GM18526 (cell line): Measurements from ENCODE around the gene FRAS1.

ENCODE experiments used
- POLR2A ChIP-seq: IDR thresholded peaks from 3 replicates; pipeline ENCODE4 v1.6.1; 2011; ENCODE audit not compliant: insufficient read length; ENCODE audit errors: extremely low read depth

FRAS1 gene

GRCh38 chr4:78047366-78047765 is 9.8 kb upstream of the FRAS1 start:
- TF ChIP-seq POLR2A = no peak

- no peak for TF ChIP-seq POLR2A
Measured at GRCh38 chr4:78056265-78057129, 626 bp upstream of the FRAS1 start.

- no peak for TF ChIP-seq POLR2A
Measured at GRCh38 chr4:78057600-78058550, 752 bp downstream of the FRAS1 start.

DNA sequence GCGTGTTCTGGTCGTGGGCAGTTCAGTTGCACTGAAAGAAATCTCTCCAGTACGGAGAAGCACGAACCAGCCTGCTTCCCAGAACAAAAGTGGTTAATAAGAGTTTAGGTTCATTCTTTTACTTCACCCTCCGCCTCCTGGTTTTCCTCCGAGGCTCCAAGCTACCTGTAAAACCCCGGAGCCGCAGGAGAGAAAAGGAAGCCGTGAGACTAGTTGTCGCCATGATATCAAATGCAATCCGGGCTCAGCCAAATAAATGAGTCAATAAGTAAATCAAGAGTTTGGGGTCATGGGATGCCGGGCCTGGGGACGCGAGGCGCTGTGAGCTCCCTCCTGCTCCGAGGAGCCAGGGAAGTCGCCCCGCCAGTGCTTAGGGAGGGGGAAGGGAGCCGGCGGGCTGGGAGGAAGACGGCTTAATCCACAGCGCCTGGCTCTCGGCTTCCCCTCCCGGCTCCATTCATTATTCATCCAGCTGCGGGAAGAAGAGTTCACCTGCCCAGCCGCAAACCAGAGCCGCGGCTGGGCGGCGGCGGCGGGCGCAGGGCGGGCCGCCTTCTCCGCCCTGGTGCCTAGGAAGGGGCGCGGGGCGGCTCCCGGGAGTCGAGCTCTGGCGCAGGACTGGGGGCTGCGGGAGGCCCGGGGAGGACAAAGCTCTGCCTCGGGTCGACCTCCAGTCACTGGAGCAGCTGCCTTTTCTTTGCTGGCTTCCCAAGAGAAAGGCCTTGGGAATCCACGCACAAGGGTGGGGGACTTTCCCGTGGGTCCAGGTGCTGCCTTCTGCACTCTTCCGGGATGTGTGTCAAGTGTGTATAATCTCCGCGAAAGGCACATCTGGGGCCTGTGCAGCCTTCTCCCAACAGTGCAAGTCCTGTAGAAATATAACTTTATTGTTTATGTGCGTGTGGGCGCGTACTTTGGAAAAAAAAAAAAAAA is 1.7 kb downstream of the FRAS1 start:
- no peak for TF ChIP-seq POLR2A

- TF ChIP-seq POLR2A = no peak
Measured at GRCh38 chr4:78059524-78059889, 2.4 kb downstream of the FRAS1 start.

DNA sequence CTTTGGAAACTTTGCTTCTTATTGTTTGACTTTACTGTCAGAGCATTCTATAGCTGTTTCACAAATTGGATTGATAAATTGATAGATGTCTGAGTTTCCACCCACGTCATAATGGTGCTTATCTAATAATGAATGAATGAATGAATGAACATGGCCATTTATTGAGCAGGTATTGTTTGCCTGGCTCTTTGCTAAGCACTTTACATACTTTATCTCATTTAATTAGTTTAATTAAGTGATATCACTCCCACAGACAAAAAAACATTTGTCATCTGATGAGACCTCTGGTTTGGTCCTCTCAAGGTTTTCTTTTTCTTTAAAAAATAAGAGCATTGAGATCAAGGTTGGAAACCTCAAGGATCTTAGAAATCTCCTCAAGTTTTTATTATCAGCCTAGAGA is 2.8 kb downstream of the FRAS1 start:
- TF ChIP-seq POLR2A = no peak

DNA sequence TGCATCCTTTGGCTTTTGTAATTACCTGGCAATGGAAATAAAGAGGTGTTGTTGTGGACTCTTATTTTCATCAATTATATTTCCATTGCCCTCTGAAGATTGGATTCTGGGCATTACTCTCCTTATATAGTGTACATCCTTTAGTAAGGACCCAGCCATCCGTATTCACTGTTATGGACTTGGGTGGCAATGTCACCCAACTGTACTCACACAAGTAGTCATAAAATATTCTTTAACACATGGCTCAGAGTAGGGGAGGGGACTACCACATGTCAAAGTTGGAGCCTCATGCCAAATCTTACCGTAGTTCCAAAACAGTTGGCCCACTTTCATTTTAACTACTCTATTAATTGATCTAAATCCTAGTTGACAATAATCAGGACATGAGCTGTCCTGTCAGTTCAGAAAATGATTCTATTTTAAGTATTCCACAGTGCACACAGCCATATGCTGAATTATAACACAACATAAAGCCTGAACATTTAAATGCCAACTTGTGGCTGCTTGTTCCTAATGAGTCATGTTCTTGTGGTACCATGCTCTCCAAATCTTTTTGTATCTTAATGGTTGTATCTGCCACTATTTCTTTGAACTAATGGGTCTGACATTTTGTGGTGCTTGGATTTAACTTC is 4.9 kb downstream of the FRAS1 start:
- TF ChIP-seq POLR2A = no peak

GRCh38 chr4:78065508-78066192 is 8.5 kb downstream of the FRAS1 start:
- no peak for TF ChIP-seq POLR2A

DNA sequence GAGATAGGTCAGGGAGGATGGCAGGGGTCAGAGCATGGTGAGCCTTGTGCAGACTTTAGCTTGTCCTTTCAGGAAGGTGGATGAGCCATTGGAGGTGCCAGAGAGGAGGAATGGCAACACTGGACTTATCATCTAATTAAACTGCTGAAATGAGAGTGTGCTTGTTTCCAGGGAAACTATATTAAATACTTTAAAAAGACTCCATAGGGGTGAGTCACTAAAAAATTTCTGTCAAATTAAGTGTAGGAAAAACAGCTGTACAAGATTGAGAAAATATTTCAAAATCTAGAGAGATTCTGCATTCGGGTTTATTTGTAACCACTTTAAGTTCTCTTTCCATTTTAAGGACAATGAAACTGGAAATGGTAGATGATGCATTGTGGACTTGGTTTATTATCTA is 11.4 kb downstream of the FRAS1 start:
- TF ChIP-seq POLR2A = no peak

DNA sequence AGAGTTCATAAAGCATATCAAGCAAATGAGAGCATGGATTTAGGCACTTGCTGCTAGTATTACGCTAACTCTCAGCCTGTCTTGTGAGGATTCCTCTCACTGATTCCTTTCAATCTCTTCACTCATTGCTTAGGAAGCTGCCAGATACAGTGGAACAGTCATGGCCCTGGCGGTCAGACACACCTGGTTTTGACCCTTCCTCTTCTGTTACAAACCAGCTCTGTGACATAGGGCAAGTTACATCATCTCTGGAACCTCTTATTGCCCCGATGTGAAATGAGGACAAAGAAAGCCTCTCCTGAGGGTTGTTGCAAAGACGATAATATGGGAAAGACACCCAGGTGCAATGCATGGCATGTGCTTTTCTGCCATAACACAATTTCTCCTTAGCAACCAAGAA is 12.2 kb downstream of the FRAS1 start:
- no peak for TF ChIP-seq POLR2A

GRCh38 chr4:78069859-78070258 is 12.7 kb downstream of the FRAS1 start:
- TF ChIP-seq POLR2A = no peak

DNA sequence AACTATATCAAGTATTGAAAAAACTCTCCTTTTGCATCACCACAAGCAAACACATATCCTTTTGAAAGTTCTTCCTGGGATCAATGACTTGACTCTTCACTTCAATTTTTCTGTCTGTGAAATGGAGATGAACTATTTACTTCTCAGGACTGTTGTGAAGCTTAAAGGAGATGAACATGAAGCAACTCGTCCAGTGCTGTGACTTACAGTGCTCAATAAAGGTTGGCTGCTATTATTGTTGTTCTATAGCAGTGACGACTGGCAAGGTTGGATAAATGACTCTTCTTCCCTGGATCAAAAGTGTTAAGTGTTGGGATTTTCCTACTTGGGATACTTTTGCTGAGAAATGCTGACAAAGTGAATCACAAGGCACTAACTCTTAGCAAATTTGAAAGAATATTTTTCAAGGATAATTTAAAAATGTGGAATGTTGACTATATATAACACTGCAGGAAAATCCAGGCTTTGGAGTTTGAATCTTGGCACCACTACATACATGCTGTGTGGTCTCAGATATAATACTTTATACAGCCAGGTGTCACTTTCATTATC is 13.7 kb downstream of the FRAS1 start:
- no peak for TF ChIP-seq POLR2A

DNA sequence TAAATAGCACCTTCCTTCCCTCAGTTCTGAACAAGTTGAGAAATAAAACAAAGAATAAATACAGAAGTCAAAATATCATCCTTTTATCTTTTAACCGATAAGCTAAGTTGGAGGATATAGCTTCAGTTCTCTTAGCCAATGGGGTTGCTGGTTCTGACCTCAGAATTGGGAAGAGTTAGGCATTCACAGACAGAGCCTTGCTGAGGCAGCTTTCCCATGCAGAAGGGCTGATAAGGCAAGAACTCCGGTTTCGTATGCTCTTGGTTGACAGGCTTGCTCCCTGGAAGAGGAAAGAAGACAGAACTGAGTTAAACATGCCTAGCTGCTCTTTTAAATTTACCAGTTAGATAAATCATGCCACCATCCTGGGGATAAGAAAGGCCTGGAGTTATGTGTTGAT is 17.6 kb downstream of the FRAS1 start:
- no peak for TF ChIP-seq POLR2A

DNA sequence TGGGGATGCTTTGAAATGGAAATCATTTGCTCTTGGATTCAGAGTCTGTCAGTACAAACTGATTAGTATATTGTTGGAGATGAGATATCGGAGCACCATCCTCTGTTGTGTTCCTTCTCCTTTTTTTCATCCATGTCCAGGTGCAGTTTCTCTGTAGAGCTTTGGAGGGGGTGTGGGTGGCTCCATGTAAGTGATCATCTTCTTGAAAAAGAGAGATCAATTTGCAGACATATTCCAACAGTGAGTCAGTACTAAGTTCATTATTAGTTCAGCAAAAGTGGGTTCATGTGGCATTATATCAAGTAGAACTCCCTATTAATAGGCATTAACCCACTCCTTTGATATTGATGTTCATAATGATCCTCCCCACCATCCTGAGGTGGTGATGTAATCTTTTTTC is 18.9 kb downstream of the FRAS1 start:
- no peak for TF ChIP-seq POLR2A
